Glutamatergic neuron (in vitro differentiated cells): ENCODE data around the gene TRIP4. TPM values are rescaled to one million over a fixed set of nuclear protein-coding genes. Genes with fewer than 3 reads are reported as not detected.

ENCODE experiments used
- DNase-seq: peaks from one replicate; pipeline ENCODE4 v3.0.0; 2022
- H3K27ac Mint-ChIP-seq: one replicate; pipeline ENCODE4 v1.8.0; 2020; ENCODE audit warnings: mild to moderate bottlenecking, mixed read lengths, inconsistent platforms; ENCODE audit not compliant: unreplicated experiment
- H3K27me3 Mint-ChIP-seq: one replicate; pipeline ENCODE4 v1.8.0; 2020; ENCODE audit warnings: mild to moderate bottlenecking, moderate library complexity, mixed read lengths, inconsistent platforms; ENCODE audit not compliant: unreplicated experiment
- H3K36me3 Mint-ChIP-seq: one replicate; pipeline ENCODE4 v1.8.0; 2020; ENCODE audit warnings: mild to moderate bottlenecking, mixed read lengths, inconsistent platforms; ENCODE audit not compliant: unreplicated experiment
- H3K4me1 Mint-ChIP-seq: one replicate; pipeline ENCODE4 v1.8.0; 2020; ENCODE audit warnings: mild to moderate bottlenecking, low read depth, mixed read lengths, inconsistent platforms; ENCODE audit not compliant: unreplicated experiment
- H3K4me3 Mint-ChIP-seq: one replicate; pipeline ENCODE4 v1.8.0; 2020; ENCODE audit warnings: mild to moderate bottlenecking, mixed read lengths, inconsistent platforms; ENCODE audit not compliant: unreplicated experiment
- H3K9me3 Mint-ChIP-seq: one replicate; pipeline ENCODE4 v1.8.0; 2020; ENCODE audit warnings: mild to moderate bottlenecking, moderate library complexity, mixed read lengths, inconsistent platforms; ENCODE audit not compliant: unreplicated experiment
- CTCF ChIP-seq: fragments of 200-600 bp; sonication (generic); IDR thresholded peaks from one replicate; pipeline ENCODE4 v1.5.0; 2021; ENCODE audit not compliant: partially characterized antibody, unreplicated experiment
- long read RNA-seq: library from polyadenylated mRNA; unstranded; transcript quantifications from one replicate; pipeline ENCODE4 v2.0.0, GENCODE V29; 2020; ENCODE audit not compliant: unreplicated experiment
- total RNA-seq: library from RNA; stranded (reverse); fragmentation: NEBNext Ultra II Directional; extraction: Animal tissue kit (Norgen Biotek cat#: 25700); gene quantifications from one replicate; pipeline ENCODE4 v1.2.1, GENCODE V29; 2021; ENCODE audit not compliant: unreplicated experiment

Gene TRIP4
- 48.7 TPM for total RNA-seq
- long read RNA-seq, transcript TRIP4-201 (13 exons, 2,045 nt) = major isoform, 13 of 25 reads
- long read RNA-seq, partial matches to known transcripts = 2 of 25 reads
- long read RNA-seq, other reads (novel, unspliced or antisense) = 10 of 25 reads

GRCh38 chr15:64387562-64388168 is at the start of gene TRIP4:
Gene TRIP4, plus strand, starts transcription at chr15:64387836. Its CDS starts 28 bp downstream, at chr15:64387864.
- Mint-ChIP-seq H3K9me3 (peaks cover 5% of the 10 kb centered on the region), H3K36me3 (no peaks in the 10 kb centered on the region), H3K4me1 (peaks cover 10% of the 10 kb centered on the region), H3K27ac (peak within 1 kb of the TSS; percentile 97), H3K4me3 (peak within 1 kb of the TSS; percentile 100), H3K27me3 (peaks cover 4% of the 10 kb centered on the region)
- peak; percentile 97 for DNase-seq
- no peak for TF ChIP-seq CTCF

GRCh38 chr15:64340355-64340754 is 47.3 kb upstream of the TRIP4 start:
- H3K4me3 Mint-ChIP-seq = no peak overlapping the region
- H3K4me1 Mint-ChIP-seq = peaks cover 18% of the 10 kb centered on the region
- peaks cover 1% of the 10 kb centered on the region for H3K9me3 Mint-ChIP-seq
- no peak overlapping the region for H3K27ac Mint-ChIP-seq
- no peak for TF ChIP-seq CTCF
- H3K36me3 Mint-ChIP-seq = no peaks in the 10 kb centered on the region
- no peaks in the 10 kb centered on the region for H3K27me3 Mint-ChIP-seq
- DNase-seq = no peak

- Mint-ChIP-seq H3K9me3 (peaks cover 1% of the 10 kb centered on the region), H3K27me3 (no peaks in the 10 kb centered on the region), H3K4me1 (peaks cover 20% of the 10 kb centered on the region), H3K4me3 (no peak overlapping the region), H3K27ac (no peak overlapping the region), H3K36me3 (no peaks in the 10 kb centered on the region)
- no peak for DNase-seq
- no peak for TF ChIP-seq CTCF
Measured at GRCh38 chr15:64341961-64342360, 45.7 kb upstream of the TRIP4 start.

GRCh38 chr15:64343222-64343621 is 44.4 kb upstream of the TRIP4 start:
- no peaks in the 10 kb centered on the region for H3K27me3 Mint-ChIP-seq
- H3K27ac Mint-ChIP-seq = peak overlapping the region; percentile 65
- H3K36me3 Mint-ChIP-seq = no peaks in the 10 kb centered on the region

More at GRCh38 chr15:64343222-64343621, 44.4 kb upstream of the TRIP4 start:
- H3K4me1 Mint-ChIP-seq = peaks cover 20% of the 10 kb centered on the region
- H3K9me3 Mint-ChIP-seq = peaks cover 1% of the 10 kb centered on the region
- H3K4me3 Mint-ChIP-seq = no peak overlapping the region
- no peak for TF ChIP-seq CTCF
- no peak for DNase-seq
